CD14-positive monocyte (primary cell): ENCODE data around the gene UBLCP1. TPM values are rescaled to one million over a fixed set of nuclear protein-coding genes. Genes with fewer than 3 reads are reported as not detected.

Experiments
- DNase-seq, 3 donors: peaks; one replicate each; pipeline ENCODE4 v3.0.0-alpha.2; 2011 to 2022
- H2AFZ ChIP-seq: 2 replicates; pipeline ENCODE4 v1.6.0; 2012; ENCODE audit warnings: mild to moderate bottlenecking, low read depth, low read length, inconsistent platforms; ENCODE audit not compliant: insufficient read depth, poor library complexity, severe bottlenecking
- H3K27ac ChIP-seq, 2 donors: 1 replicate in 1 of 2; 2 replicates in 1 of 2; pipeline ENCODE4 v1.5.1; 2012 to 2013; ENCODE audit warnings: low read length in 2 of 2, control low read depth in 1 of 2, inconsistent platforms in 1 of 2, low read depth in 1 of 2, mild to moderate bottlenecking in 1 of 2
- H3K27me3 ChIP-seq, 2 donors: one replicate each; pipeline versions ENCODE4 v1.6.0 to v1.6.1; 2011 to 2013; ENCODE audit warnings: low read length in 2 of 2; ENCODE audit not compliant: control insufficient read depth in 2 of 2, insufficient read depth in 2 of 2
- H3K36me3 ChIP-seq, 2 donors: replicated peaks in 1 of 2; 1 replicate in 1 of 2; 2 replicates in 1 of 2; pipeline versions ENCODE4 v1.5.1 to v1.6.1; 2012 to 2013; ENCODE audit warnings: low read length in 2 of 2, control low read depth in 1 of 2, inconsistent platforms in 1 of 2, mild to moderate bottlenecking in 1 of 2; ENCODE audit not compliant: insufficient read depth in 2 of 2, control insufficient read depth in 1 of 2
- H3K4me1 ChIP-seq, 2 donors: 1 replicate in 1 of 2; 2 replicates in 1 of 2; pipeline versions ENCODE4 v1.5.1 to v1.6.1; 2012 to 2013; ENCODE audit warnings: low read length in 2 of 2, control low read depth in 1 of 2, inconsistent platforms in 1 of 2, mild to moderate bottlenecking in 1 of 2, moderate library complexity in 1 of 2; ENCODE audit not compliant: insufficient read depth in 2 of 2, control insufficient read depth in 1 of 2
- H3K4me2 ChIP-seq: replicated peaks from 2 replicates; pipeline ENCODE3; 2012; ENCODE audit warnings: low read length, moderate library complexity, mild to moderate bottlenecking; ENCODE audit not compliant: poor library complexity, severe bottlenecking; ENCODE audit errors: extremely low read depth
- H3K4me3 ChIP-seq, 3 experiments: fragments of 200-600 bp in 1 of 3; sonication (generic) in 1 of 3; replicated peaks in 1 of 3; 1 replicate in 2 of 3; 2 replicates in 1 of 3; pipeline ENCODE4 v1.5.1; 2011 to 2013; ENCODE audit warnings: low read length in 3 of 3, mild to moderate bottlenecking in 3 of 3, control low read depth in 2 of 3, low read depth in 2 of 3, inconsistent platforms in 1 of 3, moderate library complexity in 1 of 3
- H3K79me2 ChIP-seq: 2 replicates; pipeline ENCODE4 v1.6.0; 2012; ENCODE audit warnings: mild to moderate bottlenecking, control low read depth, inconsistent platforms, low read length, moderate library complexity; ENCODE audit not compliant: insufficient read depth
- H3K9ac ChIP-seq: 2 replicates; pipeline ENCODE4 v1.6.0; 2017; ENCODE audit warnings: low read length, mild to moderate bottlenecking; ENCODE audit not compliant: insufficient read depth, poor library complexity, severe bottlenecking
- H3K9me3 ChIP-seq, 2 donors: replicated peaks in 1 of 2; 1 replicate in 1 of 2; 2 replicates in 1 of 2; pipeline versions ENCODE4 v1.5.1 to v1.6.1; 2012 to 2013; ENCODE audit warnings: low read length in 2 of 2, control low read depth in 1 of 2; ENCODE audit not compliant: control insufficient read depth in 1 of 2, insufficient read depth in 1 of 2
- H4K20me1 ChIP-seq: 2 replicates; pipeline ENCODE4 v1.6.0; 2012; ENCODE audit warnings: mild to moderate bottlenecking, low read length, control low read depth, moderate library complexity; ENCODE audit not compliant: insufficient read depth
- H3K27ac Mint-ChIP-seq, 7 donors: one replicate each; pipeline ENCODE4 v1.8.0; 2020; ENCODE audit warnings: mild to moderate bottlenecking in 7 of 7, mixed read lengths in 7 of 7, moderate library complexity in 6 of 7, inconsistent platforms in 2 of 7
- H3K27me3 Mint-ChIP-seq, 3 donors: one replicate each; pipeline ENCODE4 v1.8.0; 2021 to 2022; ENCODE audit warnings: low read depth in 3 of 3, mild to moderate bottlenecking in 3 of 3, mixed read lengths in 3 of 3, moderate library complexity in 3 of 3, inconsistent platforms in 1 of 3
- H3K36me3 Mint-ChIP-seq, 2 donors: one replicate each; pipeline ENCODE4 v1.8.0; 2020; ENCODE audit warnings: mixed read lengths in 2 of 2, inconsistent platforms in 1 of 2, mild to moderate bottlenecking in 1 of 2
- H3K4me1 Mint-ChIP-seq: one replicate; pipeline ENCODE4 v1.8.0; 2020; ENCODE audit warnings: mild to moderate bottlenecking, mixed read lengths
- H3K4me3 Mint-ChIP-seq, 2 donors: one replicate each; pipeline ENCODE4 v1.8.0; 2020; ENCODE audit warnings: mild to moderate bottlenecking in 2 of 2, mixed read lengths in 2 of 2, moderate library complexity in 1 of 2
- H3K9me3 Mint-ChIP-seq, 7 donors: one replicate each; pipeline ENCODE4 v1.8.0; 2020 to 2022; ENCODE audit warnings: mixed read lengths in 7 of 7, mild to moderate bottlenecking in 6 of 7, moderate library complexity in 6 of 7, inconsistent platforms in 2 of 7
- CTCF ChIP-seq: fragments of 200-600 bp; IDR thresholded peaks from one replicate; pipeline ENCODE4 v1.8.0; 2022; ENCODE audit warnings: antibody characterized with exemption, mild to moderate bottlenecking
- WGBS: methylation state at CpG from one replicate; pipeline ENCODE4 v1.1.5; 2013; ENCODE audit warnings: missing lambda C conversion rate; ENCODE audit not compliant: insufficient coverage; 5-methylcytosine and 5-hydroxymethylcytosine counted together
- intact Hi-C, 2 donors: fragments of 100-400 bp; cut with micrococcal nuclease; formaldehyde crosslinking; loops; one replicate each; pipeline versions ENCODE4 v1.15.0 to v1.15.1; 2023
- polyA plus RNA-seq, 3 donors: library from polyadenylated mRNA; depleted of rRNA in 1 of 3; unstranded in 2 of 3; stranded (reverse) in 1 of 3; fragments of 300-500 nt in 2 of 3; fragments of >200 nt in 1 of 3; fragmentation: Illumina TruSeq in 2 of 3; gene quantifications; 1 replicate in 2 of 3; 2 replicates in 1 of 3; pipeline ENCODE4 v1.2.3, GENCODE V29; 2012 to 2021

UBLCP1 gene
- polyA plus RNA-seq, 3 donors, result 8.8 to 31.5 (median 22.7) TPM

GRCh38 chr5:159311063-159311462 is 48.0 kb downstream of the UBLCP1 start:
- Mint-ChIP-seq H3K36me3 (no peaks in the 10 kb centered on the region), H3K27ac (no peak overlapping the region), H3K9me3 (no peaks in the 10 kb centered on the region), H3K4me1 (peaks cover 9% of the 10 kb centered on the region), H3K4me3 (peak overlapping the region in 1 of 2 donors; percentile 71), H3K27me3 (peaks cover 17 to 23% (median 22%) of the 10 kb centered on the region in 3 donors)
- peak overlapping the region in 1 of 3 experiments; percentile 38 for H3K4me3 ChIP-seq
- H3K79me2 ChIP-seq, result no peaks in the 10 kb centered on the region
- H3K4me1 ChIP-seq, result peaks cover 7% of the 10 kb centered on the region in 2 donors
- no peak overlapping the region for H3K27ac ChIP-seq
- peak overlapping the region; percentile 51 for H3K4me2 ChIP-seq
- H3K9me3 ChIP-seq, result no peaks in the 10 kb centered on the region
- no peaks in the 10 kb centered on the region for H4K20me1 ChIP-seq
- 80% methylated on average over 6 of the region's 7 CpGs for WGBS
- DNase-seq, result no peak
- H2AFZ ChIP-seq, result no peak overlapping the region
- no peak overlapping the region for H3K9ac ChIP-seq
- intact Hi-C loops, result loop anchor here in 1 of 2 donors (10.0 kb wide), 1 partner anchor 156 kb away; no protein-coding TSS in a partner anchor
- peaks cover 9 to 22% of the 10 kb centered on the region in 2 donors for H3K27me3 ChIP-seq
- no peak for TF ChIP-seq CTCF
- no peaks in the 10 kb centered on the region for H3K36me3 ChIP-seq

DNA sequence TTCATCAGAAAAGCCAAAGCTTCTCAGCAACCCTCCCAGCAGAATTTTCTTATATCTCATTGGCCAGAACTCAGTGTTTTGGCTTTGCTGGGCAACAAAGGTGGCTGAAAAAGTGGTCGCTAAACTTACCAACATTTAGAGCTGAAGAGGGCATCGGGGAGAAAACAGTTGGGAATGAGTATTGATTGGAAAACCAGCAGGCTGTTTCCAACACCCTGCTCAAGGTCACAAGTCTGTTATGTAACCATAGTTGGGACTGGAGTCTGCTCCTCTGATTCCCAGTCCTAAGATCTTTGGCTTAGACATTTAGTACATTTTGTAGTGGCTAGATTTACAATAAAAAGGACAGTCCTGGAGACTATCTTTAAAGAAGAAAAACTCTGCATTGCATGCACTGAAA is 50.1 kb downstream of the UBLCP1 start:
- Histone ChIP-seq H3K4me1 (peaks cover 7% of the 10 kb centered on the region in 2 donors), H3K27ac (no peak overlapping the region), H3K9ac (no peak overlapping the region), H2AFZ (no peak overlapping the region), H4K20me1 (no peaks in the 10 kb centered on the region), H3K9me3 (no peaks in the 10 kb centered on the region), H3K79me2 (no peaks in the 10 kb centered on the region), H3K4me2 (no peak overlapping the region), H3K4me3 (no peak overlapping the region), H3K36me3 (no peaks in the 10 kb centered on the region), H3K27me3 (peaks cover 9 to 22% of the 10 kb centered on the region in 2 donors)
- Mint-ChIP-seq H3K27me3 (peaks cover 16 to 23% (median 22%) of the 10 kb centered on the region in 3 donors), H3K9me3 (no peaks in the 10 kb centered on the region), H3K36me3 (no peaks in the 10 kb centered on the region), H3K4me3 (no peak overlapping the region), H3K27ac (no peak overlapping the region), H3K4me1 (peaks cover 9% of the 10 kb centered on the region)
- TF ChIP-seq CTCF, result no peak
- WGBS, result 92% methylated on average over 2 of the region's 2 CpGs
- intact Hi-C loops, result loop anchor here in 1 of 2 donors (10.0 kb wide), 1 partner anchor 158 kb away; no protein-coding TSS in a partner anchor
- DNase-seq, result no peak
